Measurements from ENCODE around the gene VAPB. TPM values are rescaled to one million over a fixed set of nuclear protein-coding genes. Genes with fewer than 3 reads are reported as not detected.

VAPB gene
- total RNA-seq, 1 donor from 2014 or later, result 55.3 TPM

DNA sequence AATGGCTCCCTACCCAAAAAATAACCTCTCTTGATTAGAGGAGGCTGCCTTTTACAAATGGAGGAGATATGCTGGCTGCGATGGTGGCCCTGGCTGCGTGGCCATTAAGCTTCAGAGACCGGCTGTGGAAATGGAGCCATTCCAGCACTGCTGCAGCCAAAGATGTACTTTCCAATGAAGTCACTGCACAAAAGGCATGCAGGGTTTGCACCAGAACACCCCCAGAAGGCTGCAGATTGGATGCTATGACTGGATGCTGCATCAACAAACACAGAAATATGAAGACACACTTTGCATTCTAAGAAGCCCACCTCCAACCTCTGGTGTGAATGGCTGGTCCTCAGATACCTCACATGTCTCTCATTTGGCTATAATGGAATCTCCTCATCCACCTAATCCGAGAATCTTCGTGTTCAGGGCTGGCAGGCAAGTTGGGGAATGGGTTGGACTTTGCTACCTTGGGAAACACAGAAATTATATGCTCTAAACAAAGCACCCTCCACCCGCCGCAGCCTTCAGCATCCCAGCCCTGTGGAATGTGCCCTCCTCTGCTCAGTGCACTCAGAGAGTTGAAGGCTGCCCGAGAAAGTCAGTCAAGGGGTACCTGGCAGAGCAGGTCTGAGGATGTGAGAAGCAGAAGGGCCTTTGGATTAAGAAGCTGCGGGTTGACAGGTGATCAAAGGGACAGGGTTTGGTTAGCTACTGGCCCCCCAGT, 90.9 kb downstream of the VAPB start:
- no peaks in the 10 kb centered on the region for H3K27me3 Mint-ChIP-seq (ENCODE audit: low read depth)
- no peak for DNase-seq (ENCODE audit: low spot score)
- no peak overlapping the region for H3K4me3 Mint-ChIP-seq (ENCODE audit: unreplicated experiment)
- H3K36me3 Mint-ChIP-seq (ENCODE audit: low read depth), result peaks cover 28% of the 10 kb centered on the region
- TF ChIP-seq, protein P1, sequence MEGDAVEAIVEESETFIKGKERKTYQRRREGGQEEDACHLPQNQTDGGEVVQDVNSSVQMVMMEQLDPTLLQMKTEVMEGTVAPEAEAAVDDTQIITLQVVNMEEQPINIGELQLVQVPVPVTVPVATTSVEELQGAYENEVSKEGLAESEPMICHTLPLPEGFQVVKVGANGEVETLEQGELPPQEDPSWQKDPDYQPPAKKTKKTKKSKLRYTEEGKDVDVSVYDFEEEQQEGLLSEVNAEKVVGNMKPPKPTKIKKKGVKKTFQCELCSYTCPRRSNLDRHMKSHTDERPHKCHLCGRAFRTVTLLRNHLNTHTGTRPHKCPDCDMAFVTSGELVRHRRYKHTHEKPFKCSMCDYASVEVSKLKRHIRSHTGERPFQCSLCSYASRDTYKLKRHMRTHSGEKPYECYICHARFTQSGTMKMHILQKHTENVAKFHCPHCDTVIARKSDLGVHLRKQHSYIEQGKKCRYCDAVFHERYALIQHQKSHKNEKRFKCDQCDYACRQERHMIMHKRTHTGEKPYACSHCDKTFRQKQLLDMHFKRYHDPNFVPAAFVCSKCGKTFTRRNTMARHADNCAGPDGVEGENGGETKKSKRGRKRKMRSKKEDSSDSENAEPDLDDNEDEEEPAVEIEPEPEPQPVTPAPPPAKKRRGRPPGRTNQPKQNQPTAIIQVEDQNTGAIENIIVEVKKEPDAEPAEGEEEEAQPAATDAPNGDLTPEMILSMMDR (IDR thresholded peaks at IDR 0.05), result no peak
- no peak overlapping the region for H3K27ac Mint-ChIP-seq (ENCODE audit: unreplicated experiment)
- H3K4me1 Mint-ChIP-seq (ENCODE audit: low read depth), result peaks cover 4% of the 10 kb centered on the region
- peaks cover 29% of the 10 kb centered on the region for H3K9me3 Mint-ChIP-seq (ENCODE audit: low read depth)

DNA sequence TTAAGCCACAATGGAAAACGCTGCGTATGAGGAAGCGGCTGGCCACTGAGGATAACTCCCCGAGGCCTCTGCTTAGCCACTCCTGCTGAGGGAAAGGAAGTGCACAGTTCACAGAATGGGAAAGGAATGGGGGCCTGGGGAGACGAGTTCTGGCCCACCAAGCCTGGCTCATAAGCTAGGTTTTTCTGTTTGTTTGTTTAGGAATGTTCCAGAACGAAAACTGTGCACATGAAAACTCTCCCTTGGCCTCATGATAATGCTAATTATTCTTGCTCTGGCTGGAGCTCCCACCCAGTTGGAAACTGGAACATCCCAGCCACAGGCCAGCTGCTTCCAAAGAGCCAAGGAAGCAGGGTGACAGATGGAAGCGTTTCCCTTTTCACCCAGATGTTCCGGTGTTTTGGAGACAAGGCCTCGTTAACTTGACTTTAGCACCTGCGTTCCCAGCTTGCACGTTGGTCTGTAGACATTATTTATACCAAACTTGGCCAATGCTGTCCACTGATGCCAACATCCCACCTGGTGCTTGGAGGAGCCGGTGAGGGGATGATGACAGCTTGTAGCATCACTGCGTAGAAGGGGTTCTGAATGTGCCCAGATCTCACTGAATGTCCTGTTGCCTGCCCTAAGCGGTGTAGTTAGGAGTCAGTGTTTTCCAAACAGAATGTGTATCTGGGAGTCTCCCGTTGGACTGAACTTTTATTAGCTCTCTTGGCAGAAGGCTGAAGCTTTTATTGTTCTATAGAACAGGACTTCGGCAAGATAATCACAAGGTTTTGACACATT, 91.7 kb downstream of the VAPB start:
- TF ChIP-seq, protein P1 (IDR thresholded peaks at IDR 0.05), result no peak
- Mint-ChIP-seq H3K4me1 (ENCODE audit: low read depth) (peaks cover 4% of the 10 kb centered on the region), H3K9me3 (ENCODE audit: low read depth) (peaks cover 35% of the 10 kb centered on the region), H3K36me3 (ENCODE audit: low read depth) (peaks cover 28% of the 10 kb centered on the region), H3K27me3 (ENCODE audit: low read depth) (no peaks in the 10 kb centered on the region), H3K27ac (ENCODE audit: unreplicated experiment) (no peak overlapping the region), H3K4me3 (ENCODE audit: unreplicated experiment) (no peak overlapping the region)
- DNase-seq (ENCODE audit: low spot score), result no peak

DNA sequence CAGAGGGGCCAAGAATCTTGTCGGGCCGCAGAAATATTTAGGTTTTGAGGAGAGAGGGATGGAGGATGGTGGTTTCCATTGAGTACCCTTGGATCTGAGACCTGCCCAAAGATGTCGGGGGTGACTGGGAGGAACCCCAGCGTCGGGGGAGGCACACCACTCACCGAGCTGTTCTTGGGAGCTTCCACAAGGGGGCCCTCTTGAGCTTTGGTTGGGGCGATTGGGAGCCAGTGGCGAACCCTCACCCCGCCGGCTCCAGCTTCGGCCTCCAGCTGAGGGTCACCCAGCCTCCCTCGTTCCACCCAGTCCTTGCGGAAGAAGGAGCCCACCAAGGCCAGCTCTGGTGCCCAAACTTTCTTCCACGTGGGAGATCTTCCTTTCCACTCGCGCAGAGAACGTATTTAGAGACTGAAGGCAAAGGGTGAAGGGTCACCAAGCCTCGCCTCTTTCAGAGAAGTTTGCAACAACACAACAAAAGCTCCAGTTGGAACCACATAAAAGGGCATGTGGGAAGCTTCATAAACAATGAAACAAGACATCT, 92.5 kb downstream of the VAPB start:
- H3K4me1 Mint-ChIP-seq (ENCODE audit: low read depth), result peaks cover 4% of the 10 kb centered on the region
- peaks cover 42% of the 10 kb centered on the region for H3K9me3 Mint-ChIP-seq (ENCODE audit: low read depth)
- TF ChIP-seq, protein P1 (IDR thresholded peaks at IDR 0.05), result peak; percentile 77
- H3K36me3 Mint-ChIP-seq (ENCODE audit: low read depth), result peaks cover 34% of the 10 kb centered on the region
- DNase-seq (ENCODE audit: low spot score), result no peak
- no peaks in the 10 kb centered on the region for H3K27me3 Mint-ChIP-seq (ENCODE audit: low read depth)
- no peak overlapping the region for H3K4me3 Mint-ChIP-seq (ENCODE audit: unreplicated experiment)
- no peak overlapping the region for H3K27ac Mint-ChIP-seq (ENCODE audit: unreplicated experiment)

DNA sequence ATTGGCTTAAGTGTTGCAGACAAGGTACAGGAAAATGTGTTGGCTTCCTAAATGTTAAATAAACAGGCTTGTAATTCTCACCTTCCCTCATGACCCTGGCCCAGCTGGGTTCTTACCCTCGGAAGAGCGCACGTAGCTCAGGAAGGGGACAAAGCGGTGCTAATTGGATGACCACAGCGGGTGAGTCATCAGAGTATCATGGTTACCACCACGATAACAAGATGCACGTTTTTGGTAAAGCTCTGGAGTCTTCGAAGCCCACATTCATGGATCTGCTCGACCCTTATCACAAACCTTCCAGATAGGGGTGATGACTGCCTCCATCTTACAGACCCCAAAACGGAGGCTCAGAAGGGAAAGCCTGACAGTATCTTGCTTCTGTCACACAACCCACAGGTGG, 93.4 kb downstream of the VAPB start:
- peaks cover 29% of the 10 kb centered on the region for H3K36me3 Mint-ChIP-seq (ENCODE audit: low read depth)
- TF ChIP-seq, protein P1 (IDR thresholded peaks at IDR 0.05), result no peak
- DNase-seq (ENCODE audit: low spot score), result no peak
- H3K4me3 Mint-ChIP-seq (ENCODE audit: unreplicated experiment), result no peak overlapping the region
- H3K9me3 Mint-ChIP-seq (ENCODE audit: low read depth), result peaks cover 35% of the 10 kb centered on the region
- H3K27me3 Mint-ChIP-seq (ENCODE audit: low read depth), result no peaks in the 10 kb centered on the region
- H3K4me1 Mint-ChIP-seq (ENCODE audit: low read depth), result peaks cover 4% of the 10 kb centered on the region
- H3K27ac Mint-ChIP-seq (ENCODE audit: unreplicated experiment), result no peak overlapping the region

DNA sequence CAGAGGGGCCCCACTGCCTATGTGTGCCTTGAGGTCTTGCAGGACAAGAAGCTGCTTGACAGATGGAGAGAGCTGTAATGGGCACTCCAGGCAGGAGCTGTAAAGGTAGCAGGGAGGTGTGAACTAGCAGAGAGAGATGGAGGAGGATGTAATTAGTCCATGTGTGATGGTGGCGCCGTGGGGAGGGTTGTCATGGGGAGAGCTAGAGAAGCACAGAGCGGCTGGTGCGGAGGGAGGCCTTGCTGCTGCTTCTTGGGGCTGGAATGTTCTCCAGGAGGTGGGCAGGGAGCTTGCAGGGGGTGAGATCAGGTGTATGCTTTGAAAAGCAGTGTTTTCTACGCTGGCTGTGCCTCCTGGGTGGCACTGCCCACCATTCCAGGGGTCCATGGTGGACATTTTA, 94.0 kb downstream of the VAPB start:
- no peak for DNase-seq (ENCODE audit: low spot score)
- peaks cover 33% of the 10 kb centered on the region for H3K9me3 Mint-ChIP-seq (ENCODE audit: low read depth)
- no peak overlapping the region for H3K27ac Mint-ChIP-seq (ENCODE audit: unreplicated experiment)
- TF ChIP-seq, protein P1 (IDR thresholded peaks at IDR 0.05), result no peak
- H3K27me3 Mint-ChIP-seq (ENCODE audit: low read depth), result no peaks in the 10 kb centered on the region
- peaks cover 4% of the 10 kb centered on the region for H3K4me1 Mint-ChIP-seq (ENCODE audit: low read depth)
- peaks cover 29% of the 10 kb centered on the region for H3K36me3 Mint-ChIP-seq (ENCODE audit: low read depth)
- H3K4me3 Mint-ChIP-seq (ENCODE audit: unreplicated experiment), result no peak overlapping the region

Measured in chondrocyte (in vitro differentiated cells).